ENCODE data around the gene CLTRN. TPM values are rescaled to one million over a fixed set of nuclear protein-coding genes. Genes with fewer than 3 reads are reported as not detected.

The CLTRN gene
- polyA plus RNA-seq, 1 of the 3 experiments (the other 2 are of a cell fraction): 0.16 TPM

GRCh38 chrX:15702488-15703371 lies 38.1 kb upstream of the CLTRN start:
- no peak overlapping the region for H3K4me3 ChIP-seq (ENCODE audit: low read depth in 2 of 2, low read length in 1 of 2)
- no peaks in the 10 kb centered on the region for H3K27me3 ChIP-seq (ENCODE audit: insufficient read depth)
- no peak overlapping the region for H3K4me2 ChIP-seq
- no peaks in the 10 kb centered on the region for H3K9me2 ChIP-seq
- H3K36me3 ChIP-seq (replicated peaks in 1 of 2; ENCODE audit: control insufficient read depth in 1 of 2, insufficient read depth in 2 of 2, low read length in 1 of 2): peaks cover 25% of the 10 kb centered on the region in 2 experiments
- ChIA-PET POLR2A (no interaction called here), CTCF (interaction anchor here (1.7 kb wide), 1 partner anchor 404 kb away, joined by 3 read pairs; no protein-coding TSS in a partner anchor)
- no peak overlapping the region for H2AFZ ChIP-seq (ENCODE audit: low read depth)
- no peaks in the 10 kb centered on the region for H3F3A ChIP-seq (replicated peaks; ENCODE audit: insufficient read depth)
- no peaks in the 10 kb centered on the region for H3K79me2 ChIP-seq (ENCODE audit: insufficient read depth)
- WGBS (ENCODE audit: low lambda C conversion rate): 95% methylated on average over 23 of the region's 40 CpGs
- no peaks in the 10 kb centered on the region for H3K9me3 ChIP-seq
- DNase-seq: no peak
- H3K9ac ChIP-seq: no peak overlapping the region
- H3K27ac ChIP-seq (ENCODE audit: low read depth in 2 of 2, low read length in 1 of 2): no peak overlapping the region
- TF ChIP-seq RXRA (IDR thresholded peaks at IDR 0.05; ENCODE audit: borderline replicate concordance, low read depth) (no peak), TAF1 (IDR thresholded peaks at IDR 0.05; ENCODE audit: borderline replicate concordance, low read depth, low read length) (no peak), RAD21 (IDR thresholded peaks at IDR 0.05; ENCODE audit: low read length) (no peak), NRF1 (IDR thresholded peaks at IDR 0.05; ENCODE audit: low read depth, low read length) (no peak), RCOR1 (IDR thresholded peaks at IDR 0.05; ENCODE audit: low read length) (no peak), ZBTB33 (IDR thresholded peaks at IDR 0.05; ENCODE audit: borderline replicate concordance, low read depth) (no peak), TEAD4 (IDR thresholded peaks at IDR 0.05; ENCODE audit: borderline replicate concordance, insufficient read depth) (no peak), SIN3A (IDR thresholded peaks at IDR 0.05; ENCODE audit: borderline replicate concordance, low read depth, low read length) (no peak), MXI1 (IDR thresholded peaks at IDR 0.05; ENCODE audit: low read depth, low read length) (no peak), FOSL2 (IDR thresholded peaks at IDR 0.05; ENCODE audit: borderline replicate concordance, low read depth) (no peak), EP300 (IDR thresholded peaks at IDR 0.05; ENCODE audit: borderline replicate concordance in 1 of 2, low read depth in 1 of 2, low read length in 1 of 2) (no peak), GABPA (IDR thresholded peaks at IDR 0.05; ENCODE audit: low read depth) (no peak), FOXM1 (IDR thresholded peaks at IDR 0.05; ENCODE audit: low read depth) (no peak)
- TF ChIP-seq, protein P1, sequence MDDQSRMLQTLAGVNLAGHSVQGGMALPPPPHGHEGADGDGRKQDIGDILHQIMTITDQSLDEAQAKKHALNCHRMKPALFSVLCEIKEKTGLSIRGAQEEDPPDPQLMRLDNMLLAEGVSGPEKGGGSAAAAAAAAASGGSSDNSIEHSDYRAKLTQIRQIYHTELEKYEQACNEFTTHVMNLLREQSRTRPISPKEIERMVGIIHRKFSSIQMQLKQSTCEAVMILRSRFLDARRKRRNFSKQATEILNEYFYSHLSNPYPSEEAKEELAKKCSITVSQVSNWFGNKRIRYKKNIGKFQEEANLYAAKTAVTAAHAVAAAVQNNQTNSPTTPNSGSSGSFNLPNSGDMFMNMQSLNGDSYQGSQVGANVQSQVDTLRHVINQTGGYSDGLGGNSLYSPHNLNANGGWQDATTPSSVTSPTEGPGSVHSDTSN (IDR thresholded peaks at IDR 0.05): no peak
- TF ChIP-seq, protein P2, sequence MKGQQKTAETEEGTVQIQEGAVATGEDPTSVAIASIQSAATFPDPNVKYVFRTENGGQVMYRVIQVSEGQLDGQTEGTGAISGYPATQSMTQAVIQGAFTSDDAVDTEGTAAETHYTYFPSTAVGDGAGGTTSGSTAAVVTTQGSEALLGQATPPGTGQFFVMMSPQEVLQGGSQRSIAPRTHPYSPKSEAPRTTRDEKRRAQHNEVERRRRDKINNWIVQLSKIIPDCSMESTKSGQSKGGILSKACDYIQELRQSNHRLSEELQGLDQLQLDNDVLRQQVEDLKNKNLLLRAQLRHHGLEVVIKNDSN (IDR thresholded peaks at IDR 0.05; ENCODE audit: borderline replicate concordance, low read depth): no peak
- no peaks in the 10 kb centered on the region for H4K20me1 ChIP-seq (ENCODE audit: insufficient read depth)
- H3K4me1 ChIP-seq (ENCODE audit: control insufficient read depth in 1 of 2, insufficient read depth in 2 of 2, low read depth in 1 of 2, low read length in 1 of 2): no peaks in the 10 kb centered on the region
